TTC549 (cell line): ENCODE data around the gene CCDC127.

ENCODE experiments used
- FAIRE-seq: peaks from 2 replicates; lab custom pipeline; 2012; peaks lifted over from hg19 to GRCh38; lab: Jason Lieb, UNC

The CCDC127 gene

GRCh38 chr5:189486-189885 is 28.5 kb downstream of the CCDC127 start:
- FAIRE-seq, result no peak

GRCh38 chr5:188488-189481 is 29.2 kb downstream of the CCDC127 start:
- no peak for FAIRE-seq

- no peak for FAIRE-seq
Observed at GRCh38 chr5:187617-188451, 30.1 kb downstream of the CCDC127 start.

GRCh38 chr5:187042-187431 is 30.9 kb downstream of the CCDC127 start:
- no peak for FAIRE-seq

GRCh38 chr5:186091-187041 is 31.6 kb downstream of the CCDC127 start:
- FAIRE-seq, result no peak

- FAIRE-seq, result no peak
Observed at GRCh38 chr5:185095-186070, 32.6 kb downstream of the CCDC127 start.

GRCh38 chr5:184471-184870 is 33.5 kb downstream of the CCDC127 start:
- no peak for FAIRE-seq

GRCh38 chr5:182126-182525 is 35.8 kb downstream of the CCDC127 start:
- FAIRE-seq, result no peak

- no peak for FAIRE-seq
Observed at GRCh38 chr5:181566-181965, 36.4 kb downstream of the CCDC127 start.

GRCh38 chr5:181160-181559 is 36.8 kb downstream of the CCDC127 start:
- FAIRE-seq, result no peak

- FAIRE-seq, result no peak
Observed at GRCh38 chr5:180286-180918, 37.6 kb downstream of the CCDC127 start.

- FAIRE-seq, result no peak
Observed at GRCh38 chr5:179401-179800, 38.6 kb downstream of the CCDC127 start.

GRCh38 chr5:178110-178509 is 39.8 kb downstream of the CCDC127 start:
- no peak for FAIRE-seq

GRCh38 chr5:176296-176823 is 41.6 kb downstream of the CCDC127 start:
- no peak for FAIRE-seq

GRCh38 chr5:174876-175465 is 43.0 kb downstream of the CCDC127 start:
- FAIRE-seq, result no peak

- FAIRE-seq, result no peak
Observed at GRCh38 chr5:174291-174600, 43.7 kb downstream of the CCDC127 start.

- no peak for FAIRE-seq
Observed at GRCh38 chr5:173392-174290, 44.3 kb downstream of the CCDC127 start.

GRCh38 chr5:172841-173251 is 45.1 kb downstream of the CCDC127 start:
- FAIRE-seq, result no peak

GRCh38 chr5:172421-172820 is 45.5 kb downstream of the CCDC127 start:
- no peak for FAIRE-seq
